SK-N-SH (cell line): Measurements from ENCODE around the gene HES1. TPM values are rescaled to one million over a fixed set of nuclear protein-coding genes. Genes with fewer than 3 reads are reported as not detected.

Experiments
- CTCF ChIA-PET: fragments of 300-600, 350-600 bp; formaldehyde crosslinking; extraction: SDS; loops from one replicate; lab custom pipeline; 2021; lab: Yijun Ruan, JAX
- POLR2A ChIA-PET: fragments of 350-600 bp; sonication (Branson Sonifier 250); formaldehyde crosslinking; extraction: SDS; loops from one replicate; lab custom pipeline; 2020; ENCODE audit warnings: antibody characterized with exemption, inconsistent platforms; lab: Yijun Ruan, JAX
- DNase-seq: peaks from one replicate; pipeline ENCODE4 v3.0.0; 2012
- H2AFZ ChIP-seq: fragments of 200-600 bp; sonication (generic); 2 replicates; pipeline ENCODE4 v1.8.1; 2016; ENCODE audit warnings: antibody characterized with exemption, mild to moderate bottlenecking, low read depth
- H3F3A ChIP-seq: fragments of 200-600 bp; sonication (generic); replicated peaks from 2 replicates; pipeline ENCODE3; 2016; ENCODE audit warnings: antibody characterized with exemption, mild to moderate bottlenecking; ENCODE audit not compliant: insufficient read depth
- H3K27ac ChIP-seq, 2 experiments: fragments of 200-500 bp in 1 of 2; fragments of 200-600 bp in 1 of 2; sonication (Bioruptor generic) in 1 of 2; sonication (generic), shearing (Covaris generic) in 1 of 2; 2 replicates each; pipeline versions ENCODE4 v1.5.1 to v1.6.1; 2014 to 2016; ENCODE audit warnings: low read depth in 2 of 2, inconsistent platforms in 1 of 2, low read length in 1 of 2, mild to moderate bottlenecking in 1 of 2, mixed read lengths in 1 of 2
- H3K27me3 ChIP-seq: fragments of 200-600 bp; sonication (generic), shearing (Covaris generic); 2 replicates; pipeline ENCODE4 v1.6.1; 2016; ENCODE audit warnings: mixed run types; ENCODE audit not compliant: insufficient read depth
- H3K36me3 ChIP-seq, 2 experiments: fragments of 200-500 bp in 1 of 2; fragments of 200-600 bp in 1 of 2; sonication (Bioruptor generic) in 1 of 2; sonication (generic) in 1 of 2; replicated peaks in 1 of 2; 2 replicates each; pipeline versions ENCODE3 to v1.5.1; 2014 to 2016; ENCODE audit warnings: low read length in 1 of 2, mild to moderate bottlenecking in 1 of 2; ENCODE audit not compliant: insufficient read depth in 2 of 2, control insufficient read depth in 1 of 2
- H3K4me1 ChIP-seq, 2 experiments: fragments of 200-500 bp in 1 of 2; fragments of 200-600 bp in 1 of 2; sonication (Bioruptor generic) in 1 of 2; sonication (generic), shearing (Covaris generic) in 1 of 2; 2 replicates each; pipeline versions ENCODE4 v1.5.1 to v1.6.1; 2014 to 2016; ENCODE audit warnings: low read depth in 1 of 2, low read length in 1 of 2, mixed run types in 1 of 2; ENCODE audit not compliant: insufficient read depth in 2 of 2, control insufficient read depth in 1 of 2
- H3K4me2 ChIP-seq: fragments of 200-600 bp; sonication (generic), shearing (Covaris generic); 2 replicates; pipeline ENCODE4 v1.6.1; 2017; ENCODE audit warnings: mixed run types
- H3K4me3 ChIP-seq, 2 experiments: fragments of 200-500 bp in 1 of 2; fragments of 200-600 bp in 1 of 2; sonication (Bioruptor generic) in 1 of 2; sonication (generic), shearing (Covaris generic) in 1 of 2; 2 replicates each; pipeline versions ENCODE4 v1.5.1 to v1.8.1; 2014 to 2016; ENCODE audit warnings: low read depth in 2 of 2, inconsistent platforms in 1 of 2, low read length in 1 of 2, mild to moderate bottlenecking in 1 of 2, mixed read lengths in 1 of 2, moderate library complexity in 1 of 2
- H3K79me2 ChIP-seq: fragments of 200-600 bp; sonication (generic); 2 replicates; pipeline ENCODE4 v1.8.1; 2017; ENCODE audit warnings: mild to moderate bottlenecking; ENCODE audit not compliant: insufficient read depth
- H3K9ac ChIP-seq: fragments of 200-600 bp; sonication (generic); 2 replicates; pipeline ENCODE4 v1.6.1; 2017; ENCODE audit warnings: mixed run types
- H3K9me2 ChIP-seq: fragments of 200-600 bp; sonication (generic); 2 replicates; pipeline ENCODE4 v1.6.1; 2017; ENCODE audit warnings: mixed run types
- H3K9me3 ChIP-seq: fragments of 200-600 bp; sonication (generic); 2 replicates; pipeline ENCODE4 v1.6.1; 2017; ENCODE audit warnings: mixed run types, mild to moderate bottlenecking, moderate library complexity
- H4K20me1 ChIP-seq: fragments of 200-600 bp; sonication (generic); 2 replicates; pipeline ENCODE4 v1.6.1; 2017; ENCODE audit warnings: mild to moderate bottlenecking, mixed run types; ENCODE audit not compliant: insufficient read depth
- EP300 ChIP-seq, 2 experiments: IDR thresholded peaks; 2 replicates each; pipeline versions ENCODE4 v1.4.0 to v1.6.1; 2012; ENCODE audit warnings: borderline replicate concordance in 1 of 2, low read depth in 1 of 2, low read length in 1 of 2
- FOSL2 ChIP-seq: IDR thresholded peaks from 2 replicates; pipeline ENCODE4 v1.4.0; 2012; ENCODE audit warnings: low read depth, mild to moderate bottlenecking, moderate library complexity, borderline replicate concordance
- FOXJ3 ChIP-seq: sonication (generic); formaldehyde crosslinking; IDR thresholded peaks from 2 replicates; pipeline ENCODE4 v1.5.1; 2020; ENCODE audit warnings: mild to moderate bottlenecking, missing genetic modification reagents
- GATA2 ChIP-seq: sonication (generic); formaldehyde crosslinking; IDR thresholded peaks from 2 replicates; pipeline ENCODE4 v1.5.0; 2020; ENCODE audit warnings: mild to moderate bottlenecking, missing genetic modification reagents
- IRF3 ChIP-seq: fragments of 150-350 bp; IDR thresholded peaks from 2 replicates; pipeline ENCODE4 v1.6.1; 2016; ENCODE audit warnings: mild to moderate bottlenecking, low read depth, low read length
- PBX3 ChIP-seq: IDR thresholded peaks from 2 replicates; pipeline ENCODE4; 2012
- WGBS: methylation state at CpG from one replicate; pipeline ENCODE4 v1.1.6; 2017; ENCODE audit warnings: low lambda C conversion rate; 5-methylcytosine and 5-hydroxymethylcytosine counted together
- polyA plus RNA-seq, 3 experiments: library from polyadenylated mRNA; depleted of rRNA; stranded (reverse); fragments of >200 nt; gene quantifications; 2 replicates each; pipeline ENCODE4 v1.2.3, GENCODE V29; 2012

HES1 gene
- polyA plus RNA-seq, 1 of the 3 experiments (the other 2 are of a cell fraction), result 225 TPM

GRCh38 chr3:194164861-194165260, 28.9 kb downstream of the HES1 start:
- Histone ChIP-seq H3K4me3 (no peak overlapping the region), H3K9me2 (no peaks in the 10 kb centered on the region), H3K4me2 (no peak overlapping the region), H4K20me1 (no peaks in the 10 kb centered on the region), H3K79me2 (no peaks in the 10 kb centered on the region), H3K9ac (no peak overlapping the region), H3F3A (no peaks in the 10 kb centered on the region), H2AFZ (no peak overlapping the region), H3K9me3 (no peaks in the 10 kb centered on the region; the same call in 1 of the 2 replicates), H3K4me1 (peaks cover 6 to 10% of the 10 kb centered on the region in 2 experiments; a peak in 3 of 4 replicates), H3K36me3 (no peaks in the 10 kb centered on the region), H3K27ac (no peak overlapping the region), H3K27me3 (peaks cover 32% of the 10 kb centered on the region)
- 74% methylated on average over 5 of the region's 5 CpGs for WGBS
- POLR2A ChIA-PET, result no interaction called here
- no peak for TF ChIP-seq FOSL2
- DNase-seq, result no peak
- CTCF ChIA-PET, result interaction anchor here (0.9 to 1.5 kb wide), 2 partner anchors 11 to 151 kb away, joined by 3 to 4 read pairs; no protein-coding TSS in a partner anchor

GRCh38 chr3:194165271-194166018, 29.5 kb downstream of the HES1 start:
- H3K9me3 ChIP-seq, result no peaks in the 10 kb centered on the region; the same call in 1 of the 2 replicates
- H3F3A ChIP-seq, result no peaks in the 10 kb centered on the region
- H3K4me1 ChIP-seq, result peaks cover 6 to 10% of the 10 kb centered on the region in 2 experiments; a peak in 3 of 4 replicates
- no peaks in the 10 kb centered on the region for H3K79me2 ChIP-seq
- H4K20me1 ChIP-seq, result no peaks in the 10 kb centered on the region
- 81% methylated on average over 7 of the region's 7 CpGs for WGBS
- no peaks in the 10 kb centered on the region for H3K9me2 ChIP-seq
- DNase-seq, result no peak
- no peak overlapping the region for H3K4me2 ChIP-seq
- CTCF ChIA-PET, result interaction anchor here (0.7 to 1.5 kb wide), 4 partner anchors 11 to 150 kb away, joined by 3 to 4 read pairs (median 3); no protein-coding TSS in a partner anchor
- H2AFZ ChIP-seq, result no peak overlapping the region
- POLR2A ChIA-PET, result no interaction called here
- H3K27ac ChIP-seq, result no peak overlapping the region
- H3K9ac ChIP-seq, result no peak overlapping the region
- H3K4me3 ChIP-seq, result no peak overlapping the region
- no peak for TF ChIP-seq EP300 (IDR thresholded peaks at IDR 0.05; ENCODE audit: borderline replicate concordance in 1 of 2, low read depth in 1 of 2, low read length in 1 of 2)
- H3K36me3 ChIP-seq, result no peaks in the 10 kb centered on the region
- H3K27me3 ChIP-seq, result peaks cover 32% of the 10 kb centered on the region

- ChIA-PET POLR2A (no interaction called here), CTCF (interaction anchor here (0.7 to 3.2 kb wide), 8 partner anchors 8 to 386 kb away, joined by 3 to 19 read pairs (median 3); no protein-coding TSS in a partner anchor)
- peaks cover 6 to 10% of the 10 kb centered on the region in 2 experiments; a peak in 3 of 4 replicates for H3K4me1 ChIP-seq
- TF ChIP-seq FOXJ3 (CRISPR knock-in tag) (peak; percentile 26; the same call in 1 of the 2 replicates), GATA2 (CRISPR knock-in tag) (peak; percentile 16; the same call in 1 of the 2 replicates), PBX3 (no peak), IRF3 (no peak)
- TF ChIP-seq, all 33 proteins: peak for 2
- DNase-seq, result peak; percentile 68
- no peaks in the 10 kb centered on the region; the same call in 1 of the 2 replicates for H3K9me3 ChIP-seq
- peaks cover 32% of the 10 kb centered on the region; the same call in 1 of the 2 replicates for H3K27me3 ChIP-seq
- H3K9ac ChIP-seq, result no peak overlapping the region
- no peaks in the 10 kb centered on the region for H3K9me2 ChIP-seq
- H2AFZ ChIP-seq, result no peak overlapping the region
- H3K36me3 ChIP-seq, result no peaks in the 10 kb centered on the region
- WGBS, result 42% methylated on average over 15 of the region's 16 CpGs
- no peaks in the 10 kb centered on the region for H3F3A ChIP-seq
- no peaks in the 10 kb centered on the region for H3K79me2 ChIP-seq
- peak overlapping the region in 1 of 2 experiments; percentile 43; a peak in 2 of 4 replicates for H3K27ac ChIP-seq
- no peak overlapping the region; a peak in 1 of 4 replicates for H3K4me3 ChIP-seq
- H4K20me1 ChIP-seq, result no peaks in the 10 kb centered on the region
- 0 out of 2 replicates have a peak overlapping the region, but pooled peaks have one; percentile 8 for H3K4me2 ChIP-seq
Measured at GRCh38 chr3:194166682-194167479, 30.9 kb downstream of the HES1 start.
